ENCODE results near the gene SELE. TPM values are rescaled to one million over a fixed set of nuclear protein-coding genes. Genes with fewer than 3 reads are reported as not detected.

The SELE gene
- total and polyA plus RNA-seq, 4 donors = 0.09 to 4.2 (median 3.3) TPM

GRCh38 chr1:169750041-169750440, 16.2 kb upstream of the SELE start:
- H3K4me3 ChIP-seq (ENCODE audit: low read depth in 1 of 3, low read length in 3 of 3) = no peak overlapping the region
- no peaks in the 10 kb centered on the region for H3K36me3 ChIP-seq (ENCODE audit: control insufficient read depth in 4 of 4, insufficient read depth in 3 of 4, low read depth in 1 of 4, low read length in 3 of 4)
- TF ChIP-seq GABPA (IDR thresholded peaks at IDR 0.05 in 1 of 2, conservative IDR thresholded peaks at IDR 0.05 in 1 of 2) = no peak
- TF ChIP-seq, protein P1, sequence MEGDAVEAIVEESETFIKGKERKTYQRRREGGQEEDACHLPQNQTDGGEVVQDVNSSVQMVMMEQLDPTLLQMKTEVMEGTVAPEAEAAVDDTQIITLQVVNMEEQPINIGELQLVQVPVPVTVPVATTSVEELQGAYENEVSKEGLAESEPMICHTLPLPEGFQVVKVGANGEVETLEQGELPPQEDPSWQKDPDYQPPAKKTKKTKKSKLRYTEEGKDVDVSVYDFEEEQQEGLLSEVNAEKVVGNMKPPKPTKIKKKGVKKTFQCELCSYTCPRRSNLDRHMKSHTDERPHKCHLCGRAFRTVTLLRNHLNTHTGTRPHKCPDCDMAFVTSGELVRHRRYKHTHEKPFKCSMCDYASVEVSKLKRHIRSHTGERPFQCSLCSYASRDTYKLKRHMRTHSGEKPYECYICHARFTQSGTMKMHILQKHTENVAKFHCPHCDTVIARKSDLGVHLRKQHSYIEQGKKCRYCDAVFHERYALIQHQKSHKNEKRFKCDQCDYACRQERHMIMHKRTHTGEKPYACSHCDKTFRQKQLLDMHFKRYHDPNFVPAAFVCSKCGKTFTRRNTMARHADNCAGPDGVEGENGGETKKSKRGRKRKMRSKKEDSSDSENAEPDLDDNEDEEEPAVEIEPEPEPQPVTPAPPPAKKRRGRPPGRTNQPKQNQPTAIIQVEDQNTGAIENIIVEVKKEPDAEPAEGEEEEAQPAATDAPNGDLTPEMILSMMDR (IDR thresholded peaks at IDR 0.05; ENCODE audit: low read depth, low read length, missing input control) = no peak
- TF ChIP-seq, protein P2, sequence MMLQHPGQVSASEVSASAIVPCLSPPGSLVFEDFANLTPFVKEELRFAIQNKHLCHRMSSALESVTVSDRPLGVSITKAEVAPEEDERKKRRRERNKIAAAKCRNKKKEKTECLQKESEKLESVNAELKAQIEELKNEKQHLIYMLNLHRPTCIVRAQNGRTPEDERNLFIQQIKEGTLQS (IDR thresholded peaks at IDR 0.05) = no peak
- no peak for TF ChIP-seq SP1 (IDR thresholded peaks at IDR 0.05)
- TF ChIP-seq, protein P3, sequence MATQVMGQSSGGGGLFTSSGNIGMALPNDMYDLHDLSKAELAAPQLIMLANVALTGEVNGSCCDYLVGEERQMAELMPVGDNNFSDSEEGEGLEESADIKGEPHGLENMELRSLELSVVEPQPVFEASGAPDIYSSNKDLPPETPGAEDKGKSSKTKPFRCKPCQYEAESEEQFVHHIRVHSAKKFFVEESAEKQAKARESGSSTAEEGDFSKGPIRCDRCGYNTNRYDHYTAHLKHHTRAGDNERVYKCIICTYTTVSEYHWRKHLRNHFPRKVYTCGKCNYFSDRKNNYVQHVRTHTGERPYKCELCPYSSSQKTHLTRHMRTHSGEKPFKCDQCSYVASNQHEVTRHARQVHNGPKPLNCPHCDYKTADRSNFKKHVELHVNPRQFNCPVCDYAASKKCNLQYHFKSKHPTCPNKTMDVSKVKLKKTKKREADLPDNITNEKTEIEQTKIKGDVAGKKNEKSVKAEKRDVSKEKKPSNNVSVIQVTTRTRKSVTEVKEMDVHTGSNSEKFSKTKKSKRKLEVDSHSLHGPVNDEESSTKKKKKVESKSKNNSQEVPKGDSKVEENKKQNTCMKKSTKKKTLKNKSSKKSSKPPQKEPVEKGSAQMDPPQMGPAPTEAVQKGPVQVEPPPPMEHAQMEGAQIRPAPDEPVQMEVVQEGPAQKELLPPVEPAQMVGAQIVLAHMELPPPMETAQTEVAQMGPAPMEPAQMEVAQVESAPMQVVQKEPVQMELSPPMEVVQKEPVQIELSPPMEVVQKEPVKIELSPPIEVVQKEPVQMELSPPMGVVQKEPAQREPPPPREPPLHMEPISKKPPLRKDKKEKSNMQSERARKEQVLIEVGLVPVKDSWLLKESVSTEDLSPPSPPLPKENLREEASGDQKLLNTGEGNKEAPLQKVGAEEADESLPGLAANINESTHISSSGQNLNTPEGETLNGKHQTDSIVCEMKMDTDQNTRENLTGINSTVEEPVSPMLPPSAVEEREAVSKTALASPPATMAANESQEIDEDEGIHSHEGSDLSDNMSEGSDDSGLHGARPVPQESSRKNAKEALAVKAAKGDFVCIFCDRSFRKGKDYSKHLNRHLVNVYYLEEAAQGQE (IDR thresholded peaks at IDR 0.05) = no peak
- no peak for TF ChIP-seq HNF4G (IDR thresholded peaks at IDR 0.05)
- TF ChIP-seq ZBTB33 (IDR thresholded peaks at IDR 0.05) = no peak
- TF ChIP-seq TAF1 (conservative IDR thresholded peaks at IDR 0.05) = no peak
- no peak for TF ChIP-seq MAX (IDR thresholded peaks at IDR 0.05)
- no peak for TF ChIP-seq JUND (IDR thresholded peaks at IDR 0.05)
- no peak for TF ChIP-seq NR2F2 (IDR thresholded peaks at IDR 0.05)
- TF ChIP-seq FOXA1 (IDR thresholded peaks at IDR 0.05) = no peak
- 94% methylated on average over 1 of the region's 1 CpG for WGBS
- H3K4me1 ChIP-seq (ENCODE audit: control insufficient read depth in 4 of 4, insufficient read depth in 4 of 4, low read length in 3 of 4) = peaks cover 0 to 16% (median 6%) of the 10 kb centered on the region in 4 donors
- no peak overlapping the region for H3K9ac ChIP-seq (ENCODE audit: low read depth in 1 of 2, low read length in 2 of 2)
- no peak for DNase-seq (ENCODE audit: low spot score)
- H3K9me3 ChIP-seq (ENCODE audit: control insufficient read depth in 4 of 4, low read length in 3 of 4) = no peaks in the 10 kb centered on the region
- H3K27me3 ChIP-seq (ENCODE audit: control insufficient read depth in 4 of 4, insufficient read depth in 4 of 4, low read length in 3 of 4) = no peaks in the 10 kb centered on the region
- no peak overlapping the region for H3K27ac ChIP-seq (ENCODE audit: low read depth in 1 of 2, low read length in 2 of 2)

GRCh38 chr1:169746550-169746949, 12.7 kb upstream of the SELE start:
- Histone ChIP-seq H3K27ac (ENCODE audit: low read depth in 1 of 2, low read length in 2 of 2) (no peak overlapping the region), H3K4me3 (ENCODE audit: low read depth in 1 of 3, low read length in 3 of 3) (peak overlapping the region; percentile 35 to 67 (median 52)), H3K4me1 (ENCODE audit: control insufficient read depth in 4 of 4, insufficient read depth in 4 of 4, low read length in 3 of 4) (peaks cover 5 to 18% (median 12%) of the 10 kb centered on the region in 4 donors), H3K9ac (ENCODE audit: low read depth in 1 of 2, low read length in 2 of 2) (no peak overlapping the region), H3K36me3 (ENCODE audit: control insufficient read depth in 4 of 4, insufficient read depth in 3 of 4, low read depth in 1 of 4, low read length in 3 of 4) (no peaks in the 10 kb centered on the region), H3K9me3 (ENCODE audit: control insufficient read depth in 4 of 4, low read length in 3 of 4) (no peaks in the 10 kb centered on the region), H3K27me3 (ENCODE audit: control insufficient read depth in 4 of 4, insufficient read depth in 4 of 4, low read length in 3 of 4) (no peaks in the 10 kb centered on the region)
- peak; percentile 10 for TF ChIP-seq YY1 (IDR thresholded peaks at IDR 0.05)
- TF ChIP-seq, protein P3 (IDR thresholded peaks at IDR 0.05) = no peak
- TF ChIP-seq TAF1 (conservative IDR thresholded peaks at IDR 0.05) = no peak
- no peak for TF ChIP-seq SP1 (IDR thresholded peaks at IDR 0.05)
- WGBS = 77% methylated on average over 2 of the region's 2 CpGs
- DNase-seq (ENCODE audit: low spot score) = no peak
